Activated CD8-positive, alpha-beta memory T cell treated with anti-CD3 and anti-CD28 coated beads for 48 hours (primary cell): ENCODE data around the gene TLCD2.
A peak's percentile ranks its signal among the peaks of the same experiment; 100 is the strongest.
"Not testable (repeated sequence)": the region's sequence is repeated elsewhere in the genome, so short reads cannot be mapped to it uniquely, and the experiment has no call there.

Source experiments
- DNase-seq, 3 experiments: peaks; one replicate each; pipeline ENCODE4 v3.0.0-alpha.2; 2020; ENCODE audit warnings: low read depth in 2 of 3, low spot score in 2 of 3

Gene TLCD2

DNA sequence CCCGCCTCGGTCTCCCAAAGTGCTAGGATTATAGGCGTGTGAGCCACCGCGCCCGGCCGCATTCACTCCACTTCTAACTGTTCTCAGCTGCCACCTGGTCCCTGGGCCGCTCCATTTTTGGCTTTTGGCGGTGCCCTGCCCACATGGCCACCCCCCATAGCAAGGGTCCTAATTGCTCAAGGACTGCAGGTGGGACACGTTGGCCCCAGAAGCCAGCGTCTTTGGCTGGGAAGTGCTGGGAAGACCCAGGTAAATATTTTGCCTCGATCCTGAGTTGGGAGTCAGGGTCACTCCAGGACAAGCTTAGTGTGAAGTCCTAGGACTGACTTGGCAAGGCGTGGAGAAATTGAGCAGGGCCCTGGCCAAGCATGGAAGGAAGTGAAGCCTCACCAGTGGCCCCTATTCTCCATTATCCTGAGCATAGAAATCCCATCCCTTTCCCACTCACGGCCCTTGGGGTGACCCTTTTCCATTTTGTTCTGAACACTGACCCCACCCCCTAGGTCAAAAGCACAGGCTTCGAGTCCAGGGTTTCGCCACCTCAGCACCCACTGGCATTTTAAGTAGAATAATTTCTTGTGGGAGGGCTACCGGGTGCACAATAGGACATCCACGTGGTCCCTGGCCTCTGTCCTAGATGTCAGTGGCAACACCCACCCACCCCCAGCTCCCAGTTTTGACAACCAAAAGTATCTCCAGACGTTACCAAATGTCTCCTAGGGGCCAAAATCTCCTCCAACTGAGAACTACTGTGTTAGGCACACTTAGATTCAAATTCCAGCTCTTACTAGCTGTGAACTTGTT lies 8.4 kb upstream of the TLCD2 start:
- no peak for DNase-seq

DNA sequence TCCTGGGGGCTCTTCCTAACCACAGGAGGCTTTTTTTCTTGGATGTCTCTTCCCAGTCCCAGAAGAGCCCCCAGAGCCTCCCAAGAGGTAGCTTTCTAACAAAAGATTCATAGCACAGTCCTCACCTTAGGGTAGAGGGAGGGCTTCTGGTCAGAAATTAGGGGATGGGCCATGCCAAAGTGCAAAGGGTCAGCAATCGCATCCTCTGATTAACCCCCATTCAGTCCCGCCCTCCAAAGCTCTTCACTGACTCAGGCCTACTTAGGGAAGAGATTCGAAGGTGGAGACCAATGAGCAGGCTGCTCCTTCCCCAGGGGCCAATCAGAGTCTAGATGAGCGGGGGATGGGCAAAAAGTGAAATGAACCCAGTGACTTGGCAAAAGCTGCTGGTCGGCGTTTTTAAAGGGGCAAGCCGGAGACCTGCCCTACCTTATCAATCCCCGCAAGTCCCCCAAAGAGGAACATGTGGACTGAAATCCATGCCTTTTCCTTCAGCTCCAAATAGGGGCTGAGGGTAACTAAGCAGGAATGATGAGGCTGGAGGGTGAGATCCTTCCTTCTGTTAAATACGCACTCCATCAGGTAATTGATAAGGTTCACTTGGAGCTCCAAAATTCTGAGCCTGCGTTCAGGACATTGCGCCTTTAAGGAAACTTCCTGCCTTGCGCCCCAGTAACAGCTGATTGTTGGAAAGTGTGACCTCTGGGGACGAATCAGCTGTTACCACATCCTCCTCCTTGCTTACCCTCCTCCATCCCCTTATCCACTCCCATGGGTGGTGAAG lies 6.9 kb upstream of the TLCD2 start:
- DNase-seq: peak in 2 of 3 experiments; percentile 67 to 68

DNA sequence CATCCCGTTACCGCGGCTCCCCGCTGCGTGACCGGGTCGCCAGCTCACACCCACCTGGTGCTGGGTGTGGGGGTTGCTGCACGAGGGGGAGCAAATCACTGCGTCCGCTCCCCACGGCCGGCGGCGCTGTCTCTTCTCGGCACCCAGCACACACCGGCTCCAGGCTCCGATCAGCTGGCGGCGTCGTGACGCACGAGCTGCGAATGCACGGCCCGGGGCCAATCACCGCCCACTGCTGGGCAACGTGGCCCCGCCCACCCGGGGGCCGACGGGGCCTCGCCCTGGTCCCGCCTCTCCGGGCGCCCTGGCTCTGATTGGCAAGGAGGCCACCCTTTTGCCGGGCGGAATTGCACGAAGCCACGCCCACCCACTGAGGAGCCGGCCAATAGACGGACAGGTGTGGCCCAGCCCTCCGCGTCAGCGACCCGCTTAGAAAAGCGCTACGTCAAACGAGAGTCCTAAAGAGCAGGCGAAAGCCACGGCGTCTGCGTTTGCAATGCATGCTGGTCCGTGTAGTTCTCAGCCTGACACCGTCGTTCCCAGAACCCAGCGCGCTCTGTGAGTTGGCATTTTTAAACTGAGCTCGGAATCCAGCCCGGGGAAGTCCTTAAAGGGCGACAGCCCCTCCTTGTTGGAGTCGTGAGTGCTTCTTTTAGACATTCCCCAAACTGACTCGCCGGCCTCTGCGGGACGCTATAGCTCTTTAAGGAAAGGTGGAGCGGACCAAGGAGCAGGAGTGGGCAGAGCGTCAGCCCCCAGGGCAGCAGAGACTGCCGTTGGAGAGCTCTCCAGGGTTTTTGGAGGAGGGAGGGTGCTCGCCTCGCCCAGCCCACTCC lies 6.1 kb upstream of the TLCD2 start:
- DNase-seq: peak; percentile 97 to 100 (median 99)

DNA sequence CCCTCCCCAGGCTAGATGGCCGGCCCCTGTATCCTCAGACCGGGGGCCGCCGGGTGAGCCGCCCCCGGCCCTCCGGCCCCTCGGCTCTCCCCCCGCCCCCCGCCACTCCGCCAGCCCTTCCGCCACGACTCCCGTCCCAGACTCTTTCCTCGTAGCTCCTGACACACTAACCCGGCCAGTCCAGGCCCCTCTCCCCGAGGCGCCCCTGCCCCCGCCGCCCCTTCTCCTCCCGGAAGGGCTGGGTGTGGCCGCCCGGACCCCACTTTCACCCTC lies 5.6 kb upstream of the TLCD2 start:
- DNase-seq: no peak

DNA sequence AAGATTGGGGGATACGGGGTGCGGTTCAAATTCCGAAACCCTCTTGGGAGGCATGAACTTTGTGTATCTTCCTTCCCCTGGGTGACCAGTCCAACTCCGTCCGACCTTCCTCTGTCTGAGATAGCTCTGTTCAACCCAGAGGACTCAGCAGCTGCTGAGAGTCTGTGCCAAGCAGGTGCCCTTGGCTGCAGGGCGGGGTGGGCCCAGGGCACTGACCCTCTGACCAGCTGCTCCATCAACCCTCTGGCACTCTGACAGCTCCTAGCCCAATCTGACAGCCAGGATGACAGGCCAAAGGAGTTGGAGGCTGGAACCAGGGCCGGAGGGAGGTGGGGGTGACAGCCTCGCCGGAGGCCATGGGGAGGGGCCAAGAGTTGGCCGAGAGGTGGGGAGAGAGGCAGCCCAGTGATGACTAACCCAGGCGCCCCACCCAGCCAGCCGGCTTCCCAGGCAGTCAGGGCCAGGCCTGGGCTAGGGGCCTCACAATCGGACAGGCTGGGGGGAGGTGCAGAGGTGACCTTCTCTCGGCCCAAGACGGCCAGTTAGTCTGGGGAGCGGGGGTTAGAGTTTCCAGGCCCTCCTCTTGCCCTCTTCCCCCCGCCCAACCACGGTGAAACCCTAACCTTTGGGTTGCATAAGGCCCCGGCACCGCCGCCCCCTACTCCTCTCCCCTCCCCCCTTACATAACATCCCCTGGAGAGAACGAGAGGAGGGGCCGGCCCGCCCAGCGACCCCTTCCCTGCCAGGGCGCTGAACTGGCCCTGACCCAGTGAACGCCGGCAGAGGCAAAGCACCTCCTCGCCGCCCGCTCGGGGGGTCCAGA lies 5.0 kb upstream of the TLCD2 start:
- DNase-seq: no peak

DNA sequence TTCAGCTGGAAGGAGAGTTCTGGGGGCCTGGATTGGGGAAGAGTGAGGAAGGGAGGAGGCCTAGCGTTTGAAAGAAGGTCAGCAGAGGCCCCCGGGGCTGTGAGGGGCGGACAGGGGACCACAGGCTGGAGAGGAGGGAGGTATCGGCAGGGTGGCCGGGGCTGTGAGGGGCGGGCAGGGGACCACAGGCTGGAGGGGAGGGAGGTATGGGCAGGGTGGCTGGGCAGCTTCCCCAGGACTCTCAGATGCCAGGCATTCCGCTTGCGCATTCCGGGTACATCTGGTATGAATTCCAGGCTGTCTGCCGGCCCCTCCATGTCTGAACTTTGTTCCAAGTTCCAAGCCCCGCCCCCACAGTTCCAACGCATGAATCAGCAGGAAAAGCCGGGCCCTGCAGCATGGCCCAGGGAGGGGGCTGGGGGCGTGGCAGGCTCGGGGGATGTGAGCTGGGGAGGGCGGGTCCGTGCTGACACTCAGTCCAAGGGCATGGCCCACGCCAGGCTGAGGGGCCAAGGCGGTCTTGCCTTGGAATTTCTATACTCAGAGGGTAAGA lies 4.3 kb upstream of the TLCD2 start:
- DNase-seq: no peak

DNA sequence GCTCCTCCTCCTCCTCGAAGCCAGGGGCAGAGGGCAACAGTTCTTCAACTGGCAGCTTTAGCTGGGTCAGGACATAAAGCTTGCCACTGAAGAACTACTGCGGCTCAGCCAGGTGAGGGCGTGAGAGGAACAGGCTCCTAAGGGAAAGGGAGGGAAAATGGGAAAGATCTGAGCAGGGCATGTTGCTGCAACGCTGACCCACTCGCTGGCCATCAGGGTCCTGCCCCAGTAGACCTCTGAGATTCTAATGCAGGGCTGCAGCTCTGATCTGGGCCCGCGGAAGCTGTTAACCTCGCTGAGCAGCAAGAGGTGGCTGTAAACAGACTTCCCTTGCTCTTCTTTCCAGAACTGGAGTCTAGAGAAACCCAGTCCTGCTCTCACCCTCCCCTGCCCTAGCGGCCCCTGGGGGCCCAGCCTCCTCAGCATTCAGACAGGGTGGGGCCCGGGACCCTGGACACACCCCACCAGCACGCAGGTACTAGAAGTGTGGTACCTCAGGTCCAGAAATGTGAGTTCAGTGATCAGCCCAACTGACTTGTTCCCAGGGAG lies 3.8 kb upstream of the TLCD2 start:
- no peak for DNase-seq

DNA sequence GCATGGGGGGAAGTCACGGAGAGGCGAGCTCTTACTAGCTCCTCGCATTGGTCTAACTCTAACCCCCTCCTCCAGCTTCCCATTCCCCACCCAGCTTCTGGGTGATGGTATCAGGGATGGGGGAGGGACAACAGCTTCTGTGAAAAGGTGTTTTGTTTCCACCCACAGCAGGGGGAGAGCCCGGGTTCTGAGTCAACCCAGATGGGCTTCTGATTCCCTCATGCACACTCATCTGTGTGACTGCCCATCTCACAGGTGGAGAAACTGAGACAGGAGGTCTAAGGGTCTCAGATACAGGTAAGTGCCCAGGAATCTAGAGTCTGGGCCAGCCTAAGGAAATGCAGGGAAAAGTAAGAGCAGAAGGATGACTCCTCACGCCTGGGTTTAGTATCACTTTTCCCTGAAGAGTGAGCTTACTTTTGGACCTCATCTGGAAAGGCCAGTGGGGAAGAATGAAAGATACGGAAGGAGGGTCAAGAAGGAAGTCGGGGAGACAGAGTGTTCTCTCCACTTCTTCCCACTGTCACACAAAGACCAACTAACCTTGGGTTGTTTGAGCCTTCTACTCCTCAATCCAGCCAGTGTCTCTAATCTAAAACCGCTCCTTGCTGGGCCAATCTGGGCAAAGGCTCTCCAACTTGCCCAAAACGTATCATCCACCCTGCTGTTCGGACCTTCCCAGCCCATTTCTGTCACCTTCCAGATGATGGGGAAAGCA lies 3.1 kb upstream of the TLCD2 start:
- no peak for DNase-seq

DNA sequence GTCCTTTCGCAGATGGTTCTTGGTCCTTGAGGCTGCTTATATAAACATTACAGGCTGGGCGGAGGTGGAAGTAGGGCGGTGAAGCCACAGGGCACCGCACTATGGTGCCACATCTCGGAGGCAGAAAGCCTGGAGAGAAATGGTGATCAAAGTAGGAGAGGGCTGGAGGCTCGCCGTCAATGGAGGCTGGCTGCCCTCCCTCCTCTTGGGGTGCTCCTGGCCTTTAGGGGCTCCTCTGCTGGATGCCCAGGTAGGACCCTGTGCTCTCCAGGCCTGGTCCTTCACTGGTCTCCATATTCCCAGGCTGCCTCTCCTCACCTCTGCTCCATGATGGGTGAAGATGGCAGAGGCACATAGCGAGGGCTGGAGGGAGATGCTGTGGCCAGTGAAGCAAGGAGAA lies 2.1 kb upstream of the TLCD2 start:
- DNase-seq: no peak

DNA sequence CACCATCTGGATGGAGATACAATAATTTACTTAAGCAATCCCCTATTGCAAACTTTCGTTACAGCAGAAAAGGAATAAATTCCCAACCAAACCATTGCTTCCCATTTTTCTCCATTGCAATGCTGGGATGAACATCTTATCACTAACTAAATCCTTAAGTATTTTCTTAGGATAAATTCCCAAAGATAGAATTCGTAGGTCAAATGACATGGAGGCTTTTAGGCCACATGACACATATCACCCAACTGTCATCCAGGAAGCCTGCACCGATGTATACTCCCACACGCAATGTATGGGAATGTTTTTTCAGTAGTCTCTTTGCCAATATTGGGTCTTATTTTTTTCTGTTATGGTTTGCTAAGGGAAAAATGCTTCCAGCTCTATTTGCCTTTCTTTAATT lies 1.6 kb upstream of the TLCD2 start:
- DNase-seq: no peak

DNA sequence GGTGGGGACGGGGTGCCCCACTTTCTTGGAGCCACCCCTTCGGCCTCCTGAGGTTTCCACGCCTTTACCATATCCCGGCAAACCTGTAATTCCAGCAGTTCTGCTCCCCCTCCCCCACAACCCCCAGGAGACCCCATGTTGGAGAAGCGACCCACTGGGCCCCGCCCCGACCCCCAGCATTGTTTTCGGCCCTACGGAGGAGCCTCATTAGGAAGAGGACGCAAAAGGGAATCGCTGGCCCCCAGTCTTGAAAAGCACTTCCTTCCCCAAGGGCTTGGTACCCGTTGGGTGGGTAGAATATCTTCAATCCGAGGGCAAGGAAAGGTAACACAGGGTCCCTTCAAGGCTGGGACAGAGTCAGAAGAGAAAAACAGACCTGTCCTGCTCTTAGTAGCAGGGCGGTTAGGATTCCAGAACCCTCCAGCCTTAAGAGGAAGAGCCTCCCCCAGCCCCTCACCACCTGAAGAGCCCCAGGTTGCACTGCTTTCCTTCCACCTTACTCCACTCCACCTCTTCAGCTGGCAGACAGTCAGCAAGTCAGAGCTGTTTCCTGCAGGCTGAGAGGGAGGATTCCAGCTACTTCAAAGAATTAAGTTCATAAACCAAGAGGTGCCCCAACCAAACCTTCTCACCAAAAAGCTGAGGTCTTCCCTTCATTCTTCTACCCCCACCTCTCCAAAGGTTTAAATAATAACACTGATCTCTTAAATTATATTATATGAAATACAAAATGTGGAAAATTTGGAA lies 803 bp upstream of the TLCD2 start:
- no peak for DNase-seq

DNA sequence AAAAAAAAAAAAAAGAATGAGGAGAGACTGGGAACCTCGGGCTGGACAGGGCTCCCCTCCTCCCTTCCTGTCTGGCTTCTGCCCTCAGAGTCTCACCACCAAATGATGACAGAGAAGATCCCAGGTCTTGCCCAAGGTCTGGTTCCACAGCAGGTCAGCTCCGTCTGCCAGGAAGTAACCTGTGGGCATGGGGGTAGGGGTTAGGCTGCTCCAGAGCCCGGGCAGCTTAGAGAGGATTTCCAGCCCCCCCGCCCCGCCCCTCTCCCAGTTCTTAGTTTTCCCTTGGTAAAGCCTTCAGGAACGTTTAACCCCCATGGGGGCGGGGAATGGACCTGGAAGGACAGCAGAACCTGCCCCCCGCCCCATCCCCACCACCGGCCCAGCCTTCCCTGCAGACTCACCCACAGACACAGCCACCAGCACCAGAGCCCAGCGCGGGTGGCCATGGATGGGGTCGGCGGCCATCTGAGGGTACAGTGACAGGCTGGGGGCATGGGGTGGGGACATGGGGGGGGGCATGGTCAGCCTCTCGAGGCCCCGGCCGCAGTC lies 700 bp downstream of the TLCD2 start:
- no peak for DNase-seq

DNA sequence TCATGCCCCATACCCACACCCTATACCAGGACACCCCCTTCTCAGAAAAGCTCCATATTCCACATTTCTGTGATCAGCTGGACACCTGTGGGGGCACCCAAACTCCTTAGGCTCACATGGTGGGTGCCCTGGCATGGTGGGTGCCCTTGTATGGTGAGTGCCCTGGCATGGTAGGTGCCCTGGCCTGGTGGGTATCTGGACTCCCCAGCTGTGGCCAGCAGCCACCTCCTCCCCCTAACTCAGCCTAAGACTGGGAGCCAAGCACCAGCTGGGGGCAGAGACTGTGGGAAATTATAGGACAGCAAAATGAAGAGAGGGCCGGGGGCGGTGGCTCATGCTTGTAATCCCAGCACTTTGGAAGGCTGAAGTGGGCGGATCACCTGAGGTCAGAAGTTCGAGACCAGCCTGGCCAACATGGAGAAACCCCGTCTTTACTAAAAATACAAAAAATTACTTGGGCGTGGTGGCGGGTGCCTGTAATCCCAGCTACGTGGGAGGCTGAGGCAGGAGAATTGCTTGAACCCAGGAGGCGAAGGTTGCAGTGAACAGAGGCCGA lies 1.3 kb downstream of the TLCD2 start:
- not testable (repeated sequence) for DNase-seq

DNA sequence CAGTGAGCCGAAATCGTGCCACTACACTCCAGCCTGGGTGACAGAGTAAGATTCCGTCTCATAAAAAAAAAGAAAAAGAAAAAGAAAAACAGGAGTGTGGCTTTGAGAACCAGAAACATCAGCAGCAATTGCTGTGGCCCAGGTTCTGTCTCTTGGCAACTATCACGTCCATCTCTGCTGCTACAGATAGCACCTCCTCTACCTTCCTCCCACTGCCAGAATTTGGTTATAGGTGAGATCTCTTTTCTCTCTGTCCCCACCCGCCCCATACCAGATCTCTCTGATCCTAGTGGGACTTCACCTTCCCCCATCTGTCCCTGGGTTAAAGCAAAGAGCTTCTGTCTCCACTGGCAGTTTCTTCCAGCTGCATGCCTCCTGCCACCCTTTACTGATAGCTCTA lies 3.1 kb downstream of the TLCD2 start:
- DNase-seq: no peak

DNA sequence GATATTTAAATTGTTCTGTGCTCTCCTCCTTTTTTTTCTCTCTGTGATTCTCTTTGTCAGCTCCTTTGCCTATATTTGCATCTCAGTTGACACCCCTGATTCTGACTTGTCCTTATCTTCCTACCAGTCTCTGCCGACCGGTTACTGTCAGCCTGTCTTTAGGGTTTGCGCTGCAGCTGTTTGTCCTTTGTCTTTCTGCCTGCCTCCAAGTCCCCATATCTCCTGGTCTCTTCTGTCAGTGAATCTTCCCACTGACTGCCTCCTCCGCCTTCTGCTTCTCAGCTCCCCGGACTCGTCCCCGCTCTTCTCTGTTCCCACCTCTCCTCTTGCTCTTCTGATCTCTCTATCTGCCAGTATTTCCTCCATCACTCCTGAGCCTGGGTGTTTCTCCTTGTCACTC lies 5.2 kb downstream of the TLCD2 start:
- DNase-seq: no peak

DNA sequence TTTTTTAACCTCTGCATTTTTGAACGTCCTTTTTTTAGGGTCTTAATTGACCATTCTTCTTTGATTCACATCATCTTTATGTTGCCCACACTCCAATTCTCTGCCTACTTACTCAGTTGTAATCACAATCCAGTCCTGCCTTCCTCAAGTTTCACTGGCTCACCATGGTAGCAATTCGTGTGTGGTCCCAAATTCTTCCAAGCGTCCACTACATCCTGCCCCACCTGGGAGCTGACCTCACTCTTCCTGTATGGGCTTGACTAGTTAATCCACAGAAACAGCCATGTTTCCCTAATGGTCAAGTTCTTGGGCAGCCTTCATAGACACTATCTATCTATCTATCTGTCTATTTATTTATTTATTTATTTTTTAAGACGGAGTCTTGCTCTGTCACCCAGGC lies 7.1 kb downstream of the TLCD2 start:
- DNase-seq: no peak

DNA sequence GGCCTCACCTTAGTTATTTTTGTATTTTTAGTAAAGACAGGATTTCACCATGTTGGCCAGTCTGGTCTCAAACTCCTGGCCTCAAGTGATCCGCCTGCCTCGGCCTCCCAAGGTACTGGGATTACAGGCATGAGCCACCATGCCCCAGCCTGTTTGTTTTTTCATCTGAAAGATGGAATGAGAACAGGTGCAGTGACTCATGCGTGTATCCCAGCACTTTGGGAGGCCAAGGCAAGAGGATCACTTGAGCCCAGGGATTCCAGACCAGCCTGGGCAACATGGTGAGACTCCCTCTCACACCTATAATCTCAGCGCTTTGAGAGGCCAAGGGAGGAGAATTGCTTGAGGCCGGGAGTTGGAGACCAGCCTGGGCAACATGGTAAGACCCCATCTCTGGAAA lies 10.3 kb downstream of the TLCD2 start:
- DNase-seq: not testable (repeated sequence)

DNA sequence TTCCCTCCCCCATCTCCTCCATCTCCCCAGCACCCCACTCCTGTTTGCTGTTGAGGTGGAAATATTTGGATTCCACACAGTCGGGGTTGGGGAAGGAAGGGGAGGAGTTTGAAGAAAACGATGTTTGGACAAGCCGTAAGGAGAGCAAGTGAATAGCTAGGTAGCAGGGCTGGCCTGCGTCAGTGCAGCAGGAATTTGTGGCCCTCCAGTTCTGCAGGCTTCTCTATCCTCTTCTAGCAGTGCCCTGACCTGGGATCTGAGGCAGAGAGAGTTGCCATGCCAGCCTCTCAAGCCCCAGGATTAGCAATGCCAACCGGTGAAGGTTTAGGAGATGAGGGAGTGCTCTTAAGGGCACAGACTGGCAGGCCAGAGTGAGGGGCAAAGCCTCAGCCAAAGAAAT lies 12.5 kb downstream of the TLCD2 start:
- no peak for DNase-seq

DNA sequence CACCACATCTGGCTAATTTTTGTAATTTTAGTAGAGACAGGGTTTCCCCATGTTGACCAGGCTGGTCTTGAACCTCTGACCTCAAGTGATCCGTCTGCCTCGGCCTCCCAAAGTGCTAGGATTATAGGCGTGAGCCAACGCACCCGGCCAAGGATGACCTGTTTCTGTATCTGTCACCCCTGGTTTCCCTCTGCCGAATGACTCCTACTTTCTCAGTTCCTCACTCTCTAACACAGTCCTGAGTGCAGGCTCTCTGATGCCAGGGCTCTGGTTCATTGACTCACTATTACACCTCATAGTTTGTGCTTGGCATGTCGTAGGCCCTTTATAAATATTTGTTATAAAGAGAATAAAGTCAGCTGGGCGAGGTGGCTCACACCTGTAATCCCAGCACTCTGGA lies 14.8 kb downstream of the TLCD2 start:
- DNase-seq: no peak
